GM21786 (cell line): Measurements from ENCODE around the gene CCT4.
"Not testable (repeated sequence)": the region's sequence is repeated elsewhere in the genome, so short reads cannot be mapped to it uniquely, and the experiment has no call there.

Experiments
- ATAC-seq: cut with Tn5 transposase; IDR thresholded peaks from one replicate; pipeline ENCODE4 v1.9.1; 2021; ENCODE audit not compliant: unreplicated experiment

The CCT4 gene

GRCh38 chr2:61888267-61889055, at the start of gene CCT4:
Gene CCT4, minus strand, starts transcription at chr2:61888656. Its CDS starts 149 bp downstream, at chr2:61888507.
- ATAC-seq = peak; percentile 80

- ATAC-seq = no peak
These were observed 49.4 kb upstream of the CCT4 start for GRCh38 chr2:61937886-61938285.

- ATAC-seq = no peak
These were observed 48.6 kb upstream of the CCT4 start for GRCh38 chr2:61937098-61937497.

GRCh38 chr2:61928826-61929461, 40.5 kb upstream of the CCT4 start:
- no peak for ATAC-seq

GRCh38 chr2:61926531-61927477, 38.3 kb upstream of the CCT4 start:
- ATAC-seq = no peak

GRCh38 chr2:61924895-61925663, 36.6 kb upstream of the CCT4 start:
- no peak for ATAC-seq

- ATAC-seq = no peak
These were observed 34.3 kb upstream of the CCT4 start for GRCh38 chr2:61922714-61923113.

GRCh38 chr2:61920548-61920947, 32.1 kb upstream of the CCT4 start:
- ATAC-seq = no peak

- not testable (repeated sequence) for ATAC-seq
These were observed 26.3 kb upstream of the CCT4 start for GRCh38 chr2:61914794-61915193.

- no peak for ATAC-seq
These were observed 23.1 kb upstream of the CCT4 start for GRCh38 chr2:61911510-61911909.

GRCh38 chr2:61910603-61911002, 22.1 kb upstream of the CCT4 start:
- no peak for ATAC-seq

GRCh38 chr2:61909116-61909515, 20.7 kb upstream of the CCT4 start:
- ATAC-seq = no peak

- ATAC-seq = no peak
These were observed 17.7 kb upstream of the CCT4 start for GRCh38 chr2:61906186-61906470.

GRCh38 chr2:61905372-61906185, 17.1 kb upstream of the CCT4 start, which contains the start of gene COMMD1:
Gene COMMD1, plus strand, starts transcription at chr2:61905674. Its CDS starts 5 bp downstream, at chr2:61905679.
- ATAC-seq = peak; percentile 98

- no peak for ATAC-seq
These were observed 11.8 kb upstream of the CCT4 start for GRCh38 chr2:61900281-61900680.

GRCh38 chr2:61898810-61899209, 10.4 kb upstream of the CCT4 start:
- ATAC-seq = no peak

- no peak for ATAC-seq
These were observed 664 bp downstream of the CCT4 start for GRCh38 chr2:61887717-61888266.

GRCh38 chr2:61885896-61886603, 2.4 kb downstream of the CCT4 start:
- no peak for ATAC-seq

- ATAC-seq = no peak
These were observed 5.6 kb downstream of the CCT4 start for GRCh38 chr2:61882850-61883249.
